MM.1S (cell line): ENCODE data around the gene IP6K2.

Source experiments
- DNase-seq: peaks from one replicate; pipeline ENCODE4 v3.0.0-alpha.2; 2015
- H2AFZ ChIP-seq: fragments of 300-600 bp; sonication (generic); 2 replicates; pipeline ENCODE4 v1.6.0; 2016; ENCODE audit warnings: antibody characterized with exemption, low read length
- H3F3A ChIP-seq: fragments of 300-600 bp; sonication (generic); 2 replicates; pipeline ENCODE4 v1.6.1; 2016; ENCODE audit warnings: mild to moderate bottlenecking, antibody characterized with exemption, low read length, moderate library complexity, mixed read lengths; ENCODE audit not compliant: insufficient read depth
- H3K27ac ChIP-seq: fragments of 300-600 bp; sonication (generic); 2 replicates; pipeline ENCODE4 v1.5.1; 2016; ENCODE audit warnings: mild to moderate bottlenecking, low read length
- H3K27me3 ChIP-seq: fragments of 300-600 bp; sonication (generic); replicated peaks from 2 replicates; pipeline ENCODE4 v1.6.0; 2016; ENCODE audit warnings: low read length; ENCODE audit not compliant: insufficient read depth
- H3K36me3 ChIP-seq: fragments of 300-600 bp; sonication (generic); replicated peaks from 2 replicates; pipeline ENCODE4 v1.6.1; 2016; ENCODE audit warnings: mild to moderate bottlenecking, low read length, mixed read lengths; ENCODE audit not compliant: insufficient read depth
- H3K4me1 ChIP-seq: fragments of 300-600 bp; sonication (generic); 2 replicates; pipeline ENCODE4 v1.6.1; 2016; ENCODE audit warnings: low read length, mixed read lengths
- H3K4me2 ChIP-seq: fragments of 300-600 bp; sonication (generic); 2 replicates; pipeline ENCODE4 v1.6.0; 2016; ENCODE audit warnings: low read depth, low read length
- H3K4me3 ChIP-seq: fragments of 300-600 bp; sonication (generic); 2 replicates; pipeline ENCODE4 v1.5.1; 2016; ENCODE audit warnings: low read length, mixed read lengths
- H3K79me2 ChIP-seq: fragments of 300-600 bp; sonication (generic); 2 replicates; pipeline ENCODE4 v1.6.1; 2016; ENCODE audit warnings: mixed run types, low read length, mixed read lengths
- H3K9ac ChIP-seq: fragments of 300-600 bp; sonication (generic); 2 replicates; pipeline ENCODE4 v1.6.1; 2016; ENCODE audit warnings: low read length, mixed read lengths
- H3K9me2 ChIP-seq: fragments of 300-600 bp; sonication (generic); replicated peaks from 2 replicates; pipeline ENCODE4 v1.6.1; 2016; ENCODE audit warnings: mild to moderate bottlenecking, low read length, mixed read lengths; ENCODE audit not compliant: insufficient read depth
- H3K9me3 ChIP-seq: fragments of 300-600 bp; sonication (generic); replicated peaks from 2 replicates; pipeline ENCODE4 v1.6.1; 2016; ENCODE audit warnings: mild to moderate bottlenecking, low read length, mixed read lengths; ENCODE audit not compliant: insufficient read depth
- H4K20me1 ChIP-seq: fragments of 300-600 bp; sonication (generic); 2 replicates; pipeline ENCODE4 v1.6.1; 2016; ENCODE audit warnings: mild to moderate bottlenecking, low read length, moderate library complexity, mixed read lengths; ENCODE audit not compliant: insufficient read depth
- EZH2 ChIP-seq: fragments of 300-600 bp; sonication (generic); optimal IDR thresholded peaks from 2 replicates; pipeline ENCODE3; 2017; ENCODE audit warnings: low read depth, mild to moderate bottlenecking, antibody characterized with exemption, low read length, mixed read lengths
- EZH2phosphoT487 ChIP-seq: fragments of 300-600 bp; sonication (generic); IDR thresholded peaks from 2 replicates; pipeline ENCODE4 v1.6.1; 2018; ENCODE audit warnings: antibody characterized with exemption, low read length
- TF ChIP-seq, protein P1 (sequence below): fragments of 300-600 bp; sonication (generic); IDR thresholded peaks from 2 replicates; pipeline ENCODE4 v1.5.1; 2016; ENCODE audit warnings: antibody characterized with exemption, low read length, mixed read lengths

IP6K2 gene

GRCh38 chr3:48639944-48640606, 76.9 kb downstream of the IP6K2 start:
- no peak overlapping the region for H3K9ac ChIP-seq
- H3K4me2 ChIP-seq, result no peak overlapping the region
- H4K20me1 ChIP-seq, result no peaks in the 10 kb centered on the region
- H3K27me3 ChIP-seq, result peaks cover 19% of the 10 kb centered on the region
- H3K79me2 ChIP-seq, result no peaks in the 10 kb centered on the region
- H3K4me3 ChIP-seq, result no peak overlapping the region
- H2AFZ ChIP-seq, result no peak overlapping the region
- no peaks in the 10 kb centered on the region for H3K36me3 ChIP-seq
- no peak overlapping the region for H3K27ac ChIP-seq
- no peak for DNase-seq
- H3K9me2 ChIP-seq, result no peaks in the 10 kb centered on the region
- H3K9me3 ChIP-seq, result no peaks in the 10 kb centered on the region
- no peak for TF ChIP-seq EZH2
- no peak for TF ChIP-seq EZH2phosphoT487
- TF ChIP-seq, protein P1, sequence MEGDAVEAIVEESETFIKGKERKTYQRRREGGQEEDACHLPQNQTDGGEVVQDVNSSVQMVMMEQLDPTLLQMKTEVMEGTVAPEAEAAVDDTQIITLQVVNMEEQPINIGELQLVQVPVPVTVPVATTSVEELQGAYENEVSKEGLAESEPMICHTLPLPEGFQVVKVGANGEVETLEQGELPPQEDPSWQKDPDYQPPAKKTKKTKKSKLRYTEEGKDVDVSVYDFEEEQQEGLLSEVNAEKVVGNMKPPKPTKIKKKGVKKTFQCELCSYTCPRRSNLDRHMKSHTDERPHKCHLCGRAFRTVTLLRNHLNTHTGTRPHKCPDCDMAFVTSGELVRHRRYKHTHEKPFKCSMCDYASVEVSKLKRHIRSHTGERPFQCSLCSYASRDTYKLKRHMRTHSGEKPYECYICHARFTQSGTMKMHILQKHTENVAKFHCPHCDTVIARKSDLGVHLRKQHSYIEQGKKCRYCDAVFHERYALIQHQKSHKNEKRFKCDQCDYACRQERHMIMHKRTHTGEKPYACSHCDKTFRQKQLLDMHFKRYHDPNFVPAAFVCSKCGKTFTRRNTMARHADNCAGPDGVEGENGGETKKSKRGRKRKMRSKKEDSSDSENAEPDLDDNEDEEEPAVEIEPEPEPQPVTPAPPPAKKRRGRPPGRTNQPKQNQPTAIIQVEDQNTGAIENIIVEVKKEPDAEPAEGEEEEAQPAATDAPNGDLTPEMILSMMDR, result no peak
- H3K4me1 ChIP-seq, result peaks cover 7% of the 10 kb centered on the region; the same call in 1 of the 2 replicates
- no peaks in the 10 kb centered on the region for H3F3A ChIP-seq
